Stimulated activated CD8-positive, alpha-beta memory T cell treated with anti-CD3 and anti-CD28 coated beads, Interleukin-7, amount 100 ng/mL, for 4 hours (primary cell): ENCODE results near the gene CHN1.

Experiments
- DNase-seq, 2 donors: peaks; one replicate each; pipeline ENCODE4 v3.0.0-alpha.2; 2020; ENCODE audit warnings: low read depth in 2 of 2

The CHN1 gene, protein sequence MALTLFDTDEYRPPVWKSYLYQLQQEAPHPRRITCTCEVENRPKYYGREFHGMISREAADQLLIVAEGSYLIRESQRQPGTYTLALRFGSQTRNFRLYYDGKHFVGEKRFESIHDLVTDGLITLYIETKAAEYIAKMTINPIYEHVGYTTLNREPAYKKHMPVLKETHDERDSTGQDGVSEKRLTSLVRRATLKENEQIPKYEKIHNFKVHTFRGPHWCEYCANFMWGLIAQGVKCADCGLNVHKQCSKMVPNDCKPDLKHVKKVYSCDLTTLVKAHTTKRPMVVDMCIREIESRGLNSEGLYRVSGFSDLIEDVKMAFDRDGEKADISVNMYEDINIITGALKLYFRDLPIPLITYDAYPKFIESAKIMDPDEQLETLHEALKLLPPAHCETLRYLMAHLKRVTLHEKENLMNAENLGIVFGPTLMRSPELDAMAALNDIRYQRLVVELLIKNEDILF

DNA sequence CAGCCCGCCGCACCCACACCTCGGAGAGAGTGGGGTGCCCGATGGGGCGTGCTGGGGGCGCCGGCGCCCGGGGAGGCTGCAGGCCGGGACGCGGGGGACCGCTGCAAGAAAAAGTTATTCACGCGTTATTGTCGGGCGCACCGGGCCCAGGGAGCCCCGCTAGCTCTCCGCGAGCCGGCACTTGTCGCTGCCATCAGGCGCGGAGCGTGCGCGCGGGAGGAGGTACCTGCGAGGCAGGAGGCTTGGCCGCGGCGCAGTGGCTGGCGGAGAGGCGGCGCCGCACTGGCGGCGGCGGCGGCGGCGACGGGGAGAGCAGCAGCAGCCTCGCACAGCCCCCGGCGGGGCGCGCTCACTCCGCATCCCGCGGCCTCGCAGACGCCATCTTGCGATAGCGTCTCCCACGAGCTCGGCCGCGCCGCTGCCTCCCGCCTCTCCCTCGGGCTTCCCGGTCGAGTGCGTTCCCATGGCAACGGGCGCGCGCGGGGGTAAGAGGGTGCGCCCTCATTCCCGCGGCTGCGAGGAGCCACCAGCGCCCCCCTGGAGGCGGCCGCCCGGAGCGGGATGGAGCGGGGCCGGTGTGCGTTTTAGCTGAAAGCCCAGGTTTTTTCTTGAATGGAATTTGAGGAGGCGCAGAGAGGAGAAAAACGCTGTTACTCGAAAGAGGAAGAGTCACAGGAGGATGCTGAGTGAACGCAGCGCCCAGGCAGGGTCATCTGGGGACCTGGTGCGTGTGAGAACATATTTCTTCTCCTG is at the start of gene CHN1:
Gene CHN1, minus strand, starts transcription at position 402 of the 753 bp plus-strand sequence. CDS start 469 bp downstream, outside the sequence.
- peak; percentile 4 to 61 for DNase-seq

DNA sequence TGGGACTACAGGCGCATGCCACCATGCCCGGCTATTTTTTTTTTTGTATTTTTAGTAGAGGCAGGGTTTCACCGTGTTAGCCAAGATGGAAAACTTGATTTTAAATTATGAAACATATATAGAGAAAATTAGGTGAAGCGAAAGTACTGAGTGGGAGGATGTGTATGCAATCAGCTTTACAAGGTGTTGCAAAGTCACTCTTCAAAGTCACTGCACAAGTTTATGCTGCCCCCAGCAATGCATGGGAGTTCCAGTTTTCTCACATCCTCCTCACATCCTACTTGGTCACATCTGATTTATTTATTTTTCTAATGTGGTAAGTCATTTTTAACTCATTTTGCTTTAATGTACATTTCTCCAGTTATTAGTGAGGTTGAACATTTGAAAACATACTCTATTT is 49.2 kb upstream of the CHN1 start:
- no peak for DNase-seq

DNA sequence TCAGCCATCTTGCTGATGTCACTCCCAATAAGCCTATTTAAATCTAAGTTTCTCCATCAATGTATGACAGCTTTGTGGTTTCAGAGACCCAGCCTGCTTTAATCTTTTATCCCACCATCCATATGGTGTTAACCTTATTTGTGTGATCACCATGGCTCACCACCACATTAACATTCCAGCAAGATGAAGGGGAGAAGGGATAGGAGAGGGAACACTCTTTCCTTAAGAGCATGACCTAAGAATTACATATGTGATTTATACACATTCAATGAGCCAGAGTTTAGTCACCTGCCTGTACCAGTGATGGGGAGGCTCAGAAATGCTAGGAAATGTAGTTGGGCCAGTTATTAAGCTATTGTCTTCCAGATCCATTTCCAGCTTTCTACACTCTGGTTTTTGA is 44.5 kb upstream of the CHN1 start:
- DNase-seq = no peak

DNA sequence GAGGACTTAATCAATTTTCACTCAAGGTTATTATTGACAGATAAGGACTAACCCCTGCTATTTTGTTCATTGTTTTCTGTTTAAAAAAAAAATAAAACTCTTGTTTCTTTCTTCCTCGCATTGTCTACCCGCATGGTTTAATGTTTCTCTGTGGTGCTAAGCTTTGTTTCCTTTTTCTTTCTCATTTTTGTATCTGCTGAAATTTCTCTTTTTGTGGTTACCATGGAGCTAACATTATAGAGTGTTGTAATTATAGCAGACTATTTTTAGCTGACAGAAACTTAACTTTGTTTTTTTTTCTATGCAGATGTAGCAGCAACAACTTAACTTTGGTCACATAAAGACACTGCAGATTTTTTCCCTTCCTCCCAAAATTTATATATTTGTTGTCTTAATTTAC is 43.1 kb upstream of the CHN1 start:
- DNase-seq = no peak

DNA sequence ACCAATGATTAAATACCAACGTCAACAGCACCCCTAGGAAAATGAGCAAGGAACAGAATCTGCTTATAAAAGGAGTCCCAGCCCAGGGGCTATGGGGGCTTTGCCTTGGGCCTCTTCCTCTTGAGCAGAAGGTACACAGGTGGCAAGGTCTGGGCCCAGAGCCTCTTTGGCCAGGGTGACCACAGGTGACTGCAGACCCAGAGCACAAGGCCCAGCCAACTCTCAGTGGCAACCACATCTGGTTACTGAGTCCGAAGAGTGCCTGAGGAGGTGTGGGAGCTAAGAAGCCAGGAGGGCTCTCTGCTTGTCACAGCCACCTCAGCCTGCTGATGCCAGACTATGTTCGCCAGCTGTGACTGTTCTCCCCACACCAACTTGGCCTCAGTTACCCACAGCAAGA is 34.3 kb upstream of the CHN1 start:
- DNase-seq = no peak

DNA sequence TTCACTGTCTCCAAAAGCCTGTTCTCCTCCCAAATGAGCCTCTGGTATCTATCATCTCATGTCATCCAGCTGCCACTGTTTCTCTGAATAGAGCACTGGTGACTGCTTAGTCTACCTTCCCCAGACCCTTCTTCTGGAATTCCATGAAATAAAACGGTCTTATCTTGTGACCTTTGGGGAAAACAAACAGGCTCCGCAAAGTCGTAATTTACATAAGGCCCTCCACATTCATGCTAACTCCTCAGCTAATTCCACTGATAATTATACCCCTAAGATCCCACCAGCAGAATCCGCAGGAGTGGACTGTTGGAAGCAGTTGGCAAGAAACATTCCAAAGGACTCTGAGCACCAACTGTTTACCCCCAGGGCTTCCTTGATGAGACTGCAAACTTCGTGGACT is 33.9 kb upstream of the CHN1 start:
- DNase-seq = no peak

DNA sequence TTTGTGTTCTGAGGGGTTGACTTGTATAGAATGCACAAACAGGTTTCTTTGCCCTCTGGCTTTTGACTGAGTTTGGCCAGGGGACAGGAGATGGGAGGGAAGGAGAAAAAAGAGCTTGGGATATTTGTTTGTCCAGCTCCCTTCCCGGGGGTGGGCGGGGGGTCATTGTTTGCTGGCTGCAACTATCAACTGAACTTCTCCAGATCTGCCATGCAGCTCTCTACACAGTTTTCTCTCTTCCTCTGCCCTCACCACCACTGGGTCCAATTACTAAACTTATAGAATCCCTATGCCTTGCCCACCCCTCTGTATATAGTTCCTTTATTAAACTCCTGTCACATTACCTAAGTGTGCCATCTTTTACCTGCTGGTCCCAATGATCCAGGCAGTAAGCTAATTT is 32.8 kb upstream of the CHN1 start:
- DNase-seq = no peak

DNA sequence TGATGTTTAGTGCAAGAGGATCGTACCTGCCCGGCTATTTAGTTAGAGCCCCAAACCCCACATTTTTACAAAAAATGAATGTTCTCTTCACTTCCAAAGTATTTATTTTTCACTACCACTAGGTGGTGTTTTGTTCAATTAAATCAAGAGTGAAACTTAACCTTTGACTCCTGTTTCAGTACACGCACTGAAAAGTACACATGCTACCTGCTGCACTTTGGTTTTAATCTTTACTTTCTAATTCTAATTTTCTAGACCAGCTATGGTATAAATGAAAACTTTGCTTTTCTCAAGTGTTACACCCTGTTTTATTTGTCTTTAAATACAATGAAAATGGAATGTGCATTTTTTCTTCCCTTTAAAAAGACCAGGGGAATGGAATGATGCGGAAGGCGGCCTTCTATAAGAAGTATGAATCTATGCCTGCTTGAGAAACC is 31.4 kb upstream of the CHN1 start:
- DNase-seq = no peak

DNA sequence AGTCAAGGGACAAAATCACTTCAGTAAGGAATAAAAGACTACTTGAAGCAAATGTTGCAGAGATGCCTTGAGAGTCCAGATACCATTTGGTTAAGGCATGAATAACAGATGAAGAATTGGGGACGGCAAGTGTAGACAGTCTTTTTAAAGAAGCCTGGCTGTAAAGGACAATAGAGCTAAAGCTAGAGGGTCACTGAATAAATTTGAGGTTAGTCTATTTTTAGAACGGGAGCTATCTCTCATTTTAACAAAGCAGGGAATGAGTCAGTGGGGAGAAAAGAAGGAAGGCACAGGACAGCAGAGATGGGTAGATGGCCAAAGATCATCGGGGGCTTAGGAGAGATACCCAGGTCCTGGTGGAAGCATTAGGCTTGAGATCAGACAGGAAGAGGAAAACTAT is 30.6 kb upstream of the CHN1 start:
- DNase-seq = no peak

DNA sequence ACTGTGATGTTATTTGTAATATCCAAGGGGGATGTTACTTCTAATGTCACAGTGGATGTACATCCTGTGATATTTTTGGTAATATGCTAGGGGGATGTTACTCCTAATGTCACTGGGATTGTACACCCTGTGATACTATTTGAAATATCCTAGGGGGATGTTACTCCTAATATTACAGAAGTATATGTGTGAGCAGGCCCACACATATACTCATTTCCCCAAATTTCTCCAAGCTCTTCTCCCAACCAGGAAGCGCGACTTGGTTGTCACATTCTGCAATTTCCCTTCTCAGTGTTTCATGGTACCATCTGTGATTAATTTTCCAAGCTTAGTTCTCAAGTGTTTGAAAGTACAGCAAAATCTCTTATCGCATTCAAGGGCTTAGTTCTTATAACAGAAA is 29.5 kb upstream of the CHN1 start:
- DNase-seq = no peak

DNA sequence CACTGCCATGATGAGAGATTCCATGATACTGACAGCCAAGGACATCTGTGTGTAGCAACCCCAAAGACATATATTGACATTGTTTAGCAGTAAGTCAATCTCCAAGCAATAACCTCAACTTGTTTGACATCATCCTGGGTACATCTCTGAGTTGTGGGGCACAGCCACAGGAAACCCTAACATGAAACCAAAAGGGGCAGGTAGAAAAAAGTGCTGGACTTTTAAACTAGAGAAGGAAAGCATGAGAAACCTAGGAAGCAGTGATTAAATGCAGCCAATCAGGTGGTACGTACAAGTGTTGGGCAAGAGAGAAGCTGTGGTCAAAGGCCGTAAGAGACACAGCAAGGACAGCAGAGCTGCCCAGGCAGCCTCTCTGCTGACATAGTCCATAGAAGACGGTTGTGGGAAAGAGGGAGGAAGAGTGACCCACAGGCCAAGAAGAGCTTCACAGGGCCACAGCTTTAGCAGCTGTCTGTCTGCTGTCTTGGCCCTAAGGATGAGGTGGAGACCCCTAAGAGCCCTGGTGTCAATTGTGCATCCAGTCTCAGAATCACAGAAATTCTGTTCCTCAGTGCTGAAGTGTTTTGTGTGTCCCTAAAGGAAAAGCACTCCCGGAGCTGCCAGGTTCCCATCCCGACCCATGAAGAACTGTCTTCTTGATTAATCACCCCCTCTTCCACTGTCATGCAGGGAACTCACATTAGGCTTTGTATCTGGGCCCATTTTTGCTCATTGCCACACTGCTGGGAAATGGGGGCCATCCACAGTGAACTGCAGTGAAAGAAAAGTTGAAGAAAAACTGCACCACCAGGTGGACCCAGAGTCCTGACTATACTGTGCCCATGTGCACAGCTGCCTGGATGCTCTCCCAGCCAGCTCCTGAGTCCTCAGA is 25.4 kb upstream of the CHN1 start:
- DNase-seq = no peak

DNA sequence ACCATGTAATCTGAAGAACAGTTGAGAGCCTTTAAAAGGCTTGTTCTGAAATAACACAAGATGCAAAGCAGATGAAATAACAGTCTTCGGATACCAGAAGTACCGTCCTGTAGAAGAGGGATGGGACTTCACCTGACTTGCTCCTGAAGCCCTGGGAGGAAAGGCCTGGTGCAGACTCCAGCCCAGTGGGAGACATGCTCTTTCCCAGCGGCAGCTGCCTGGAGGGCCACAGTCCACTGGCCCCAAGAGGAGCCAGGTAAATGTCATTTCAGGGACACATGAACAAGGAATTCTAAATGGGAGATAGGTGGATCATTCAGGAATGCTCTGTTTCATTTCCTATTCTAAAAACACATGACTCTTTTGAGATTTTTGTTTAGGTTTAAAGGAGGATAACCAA is 22.6 kb upstream of the CHN1 start:
- DNase-seq = no peak

DNA sequence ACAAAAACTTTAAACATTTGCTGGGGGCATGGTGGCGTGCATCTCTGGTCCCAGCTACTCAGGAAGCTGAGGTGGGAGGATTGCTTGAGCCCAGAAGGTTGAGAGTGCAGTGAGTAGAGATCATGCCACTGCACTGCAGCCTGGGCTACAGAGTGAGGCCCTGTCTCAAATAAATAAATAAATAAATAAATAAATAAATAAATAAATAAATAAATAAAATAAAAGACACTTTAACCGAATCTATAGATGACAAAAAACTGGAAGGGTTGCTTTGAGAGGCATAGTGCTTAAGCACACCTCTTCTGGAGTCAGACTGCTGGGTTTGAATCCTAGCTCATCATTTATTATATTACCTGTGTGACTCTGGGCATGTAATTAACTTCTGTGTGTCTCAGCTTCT is 21.2 kb upstream of the CHN1 start:
- DNase-seq = no peak

DNA sequence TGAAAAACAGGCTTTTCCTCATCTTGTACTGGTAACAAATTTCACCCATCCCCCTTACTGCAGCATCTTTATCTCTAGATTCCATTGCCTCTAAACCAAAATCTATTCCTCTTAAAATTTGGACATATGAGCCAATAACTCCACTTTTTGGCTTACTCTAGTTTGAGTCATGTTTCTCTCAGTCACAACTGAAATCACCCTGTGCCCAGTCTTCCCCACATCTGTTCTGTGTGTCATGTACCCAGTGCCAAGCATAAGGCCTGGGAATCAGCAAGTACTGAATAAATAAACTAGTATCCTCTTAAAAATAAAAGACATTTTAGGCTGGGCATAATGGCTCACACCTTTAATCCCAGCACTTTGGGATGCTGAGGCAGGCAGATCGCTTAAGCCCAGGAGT is 20.8 kb upstream of the CHN1 start:
- no peak for DNase-seq

DNA sequence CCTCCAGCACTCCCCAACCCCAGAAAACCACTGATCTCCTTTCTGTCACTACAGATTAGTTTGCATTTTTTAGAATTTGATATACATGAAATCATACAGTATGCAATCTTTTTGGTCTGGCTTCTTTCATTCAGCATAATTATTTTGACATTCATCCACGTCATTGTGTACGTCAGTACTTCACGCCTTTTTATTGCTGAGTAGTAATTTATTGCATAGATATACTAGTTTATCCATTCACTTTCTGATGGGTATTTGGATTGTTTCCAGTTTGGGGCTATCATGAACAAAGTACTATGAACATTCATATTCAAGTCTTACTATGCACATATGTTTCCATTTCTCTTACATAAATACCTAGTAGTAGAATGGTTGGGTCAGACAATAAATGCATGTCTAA is 20.1 kb upstream of the CHN1 start:
- no peak for DNase-seq

DNA sequence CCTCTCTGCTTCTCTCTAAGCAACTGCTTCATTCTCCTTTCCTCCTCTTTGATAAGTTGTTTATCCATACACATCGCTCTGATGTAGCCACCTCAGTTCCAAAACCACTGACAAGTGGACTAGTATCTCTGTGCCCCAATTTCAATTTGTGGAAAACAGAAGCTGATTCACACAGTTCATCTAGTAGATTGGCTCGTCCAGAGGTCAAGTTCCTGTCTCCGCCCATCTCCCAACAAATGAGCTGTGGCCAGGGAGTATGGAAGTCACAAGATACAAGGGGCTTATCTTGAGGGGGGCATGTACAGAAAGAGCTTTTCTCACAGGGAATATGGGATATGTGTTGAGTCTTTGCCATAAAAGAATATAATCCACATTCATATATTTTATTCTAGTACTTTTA is 17.7 kb upstream of the CHN1 start:
- DNase-seq = no peak

DNA sequence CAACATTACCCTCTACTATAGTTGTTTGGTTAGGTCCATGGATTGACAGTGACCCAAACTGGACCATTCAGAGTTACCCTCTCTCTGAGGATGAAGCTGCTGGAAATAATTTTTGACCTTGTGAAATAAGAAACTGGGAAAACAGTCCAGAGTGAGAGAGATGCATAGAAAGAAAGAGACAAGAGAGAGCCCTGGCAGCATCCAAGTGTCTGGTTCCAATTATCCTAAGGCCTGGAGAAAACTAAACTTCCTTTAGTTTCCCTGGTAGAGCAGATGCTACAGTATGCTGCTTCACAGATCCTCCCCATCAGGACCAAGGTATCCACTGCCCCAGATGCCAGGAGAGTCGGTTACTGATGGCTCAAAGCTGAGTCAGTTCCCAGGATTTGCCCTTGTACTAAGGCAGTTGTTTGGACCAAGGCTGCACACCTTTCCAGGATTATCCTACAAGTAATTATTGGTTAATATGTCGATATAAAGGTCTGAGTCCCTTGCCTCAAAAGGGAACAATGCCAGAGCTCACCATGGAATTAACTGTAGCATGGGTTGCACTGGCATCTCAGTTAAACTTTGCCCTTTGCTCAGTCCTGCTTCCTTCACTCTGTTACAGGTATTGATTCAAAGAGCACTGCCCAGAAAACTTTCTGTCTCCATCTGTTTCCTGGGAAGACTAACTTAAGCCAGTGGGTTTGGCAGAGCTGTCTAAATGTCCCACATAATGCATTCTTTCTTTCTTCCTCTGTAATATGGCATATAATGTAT is 14.6 kb upstream of the CHN1 start:
- no peak for DNase-seq

DNA sequence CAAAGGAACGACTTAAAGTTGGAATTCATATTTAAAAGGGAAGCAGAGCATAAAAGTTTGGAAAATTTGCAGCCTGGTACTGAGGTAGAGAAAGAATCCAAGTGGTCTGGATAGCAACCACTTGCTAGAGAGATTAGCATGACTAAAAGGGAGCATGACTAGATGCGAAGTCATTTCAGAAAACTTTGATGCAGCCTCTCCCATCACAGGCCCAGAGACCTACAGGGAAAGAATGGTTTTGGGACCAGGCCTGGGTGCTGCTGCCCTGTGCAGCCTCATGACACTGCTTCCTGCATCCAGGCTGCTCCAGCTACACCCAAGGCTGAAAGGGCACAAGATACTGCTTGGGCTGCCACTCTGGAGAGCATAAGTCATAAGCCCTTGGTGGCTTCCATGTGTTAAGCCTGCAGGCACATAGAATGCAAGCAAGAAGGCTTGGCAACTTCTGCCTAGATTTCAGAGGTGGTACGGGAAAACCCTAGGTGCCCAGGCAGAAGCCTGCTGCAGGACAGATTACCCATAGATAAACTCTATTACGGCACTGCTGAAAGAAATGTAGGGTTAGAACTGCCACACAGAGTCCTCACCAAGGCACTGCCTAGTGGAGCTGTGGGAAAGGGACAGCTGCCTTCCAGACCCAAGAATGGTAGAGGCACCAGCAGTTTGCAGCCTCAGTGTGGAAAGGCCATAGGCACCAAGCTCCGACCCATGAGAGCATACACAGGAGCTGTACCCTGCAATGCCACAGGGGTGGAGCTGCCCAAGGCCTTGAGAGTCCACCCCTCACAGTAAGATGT is 12.6 kb upstream of the CHN1 start:
- no peak for DNase-seq

DNA sequence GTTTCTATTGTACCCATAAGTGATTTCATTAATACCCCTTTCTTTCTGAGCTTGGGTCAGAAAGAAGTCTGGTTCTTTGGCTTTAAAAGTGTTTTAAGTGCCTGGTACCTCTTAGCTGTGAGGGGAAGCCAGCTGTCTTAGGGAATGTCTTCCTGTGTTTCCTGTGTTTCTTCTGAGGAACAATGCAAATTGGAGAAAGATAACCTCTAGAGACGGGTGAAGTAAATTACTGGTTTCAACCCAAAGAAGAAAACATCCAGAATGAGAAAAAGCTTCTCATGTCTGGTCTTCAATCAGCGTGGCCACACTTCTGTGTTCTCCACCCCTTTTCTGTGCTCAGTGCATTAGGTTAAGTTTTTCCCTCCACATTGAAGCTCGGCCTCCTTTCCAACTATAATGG is 10.2 kb upstream of the CHN1 start:
- no peak for DNase-seq

DNA sequence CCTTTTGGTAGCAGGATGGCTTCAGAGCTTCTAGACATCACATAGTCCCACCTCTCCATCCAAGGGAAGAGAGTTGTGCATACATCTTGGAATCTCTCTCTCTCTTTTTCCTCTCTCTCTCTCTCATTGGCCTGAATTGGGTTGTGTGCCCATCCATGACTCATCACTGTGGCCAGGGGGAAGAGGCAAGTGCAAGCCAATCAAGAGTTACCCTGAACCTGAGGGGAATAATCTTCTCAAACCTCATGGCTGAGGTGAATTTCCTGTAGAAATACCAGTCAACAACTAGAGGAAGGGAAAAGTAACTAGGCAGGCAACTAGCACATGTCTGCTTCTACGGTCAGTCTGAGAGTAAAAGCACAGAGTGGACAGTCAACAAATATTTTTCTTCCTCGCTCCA is 7.3 kb upstream of the CHN1 start:
- no peak for DNase-seq

DNA sequence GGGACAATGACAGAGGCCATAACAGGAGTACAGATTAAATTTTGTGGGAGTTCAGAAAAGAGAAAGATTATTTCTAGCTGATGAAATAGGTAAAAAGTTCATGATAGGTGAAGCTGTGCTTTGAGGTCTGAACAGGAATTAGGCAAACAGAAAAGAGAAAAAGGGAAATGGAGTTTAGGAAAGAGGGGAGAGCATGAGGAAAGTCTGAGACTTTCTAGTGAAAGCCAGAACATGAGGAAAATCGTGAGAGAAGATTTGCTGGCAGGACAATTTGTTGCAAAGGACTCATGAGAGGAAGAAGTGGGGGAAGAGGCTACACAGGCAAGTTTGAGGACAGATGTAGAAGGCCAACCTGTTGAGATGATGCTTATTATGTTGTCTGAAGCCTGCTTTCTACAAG is 6.3 kb upstream of the CHN1 start:
- DNase-seq = no peak
